OCI-LY1 (cell line): ENCODE measurements around the gene OR52E1.

ENCODE experiments used
- H2AFZ ChIP-seq: fragments of 200-600 bp; sonication (generic), shearing (Covaris generic); 2 replicates; pipeline ENCODE4 v1.6.0; 2014; ENCODE audit warnings: antibody characterized with exemption, mild to moderate bottlenecking, low read length
- H3F3A ChIP-seq: fragments of 200-600 bp; sonication (generic), shearing (Covaris generic); 2 replicates; pipeline ENCODE4 v1.6.0; 2014; ENCODE audit warnings: mild to moderate bottlenecking, antibody characterized with exemption, low read length, moderate library complexity; ENCODE audit not compliant: insufficient read depth
- H3K27ac ChIP-seq: fragments of 200-600 bp; sonication (generic); 2 replicates; pipeline ENCODE4 v1.5.1; 2014; ENCODE audit warnings: low read length, mixed run types, mild to moderate bottlenecking, low read depth; ENCODE audit not compliant: poor library complexity, severe bottlenecking
- H3K27me3 ChIP-seq: fragments of 200-600 bp; sonication (generic); 2 replicates; pipeline ENCODE4 v1.6.0; 2014; ENCODE audit warnings: antibody characterized with exemption, mild to moderate bottlenecking, low read length, moderate library complexity; ENCODE audit not compliant: insufficient read depth
- H3K36me3 ChIP-seq: fragments of 200-600 bp; sonication (generic); 2 replicates; pipeline ENCODE4 v1.6.1; 2014; ENCODE audit warnings: mild to moderate bottlenecking, antibody characterized with exemption, low read length, moderate library complexity, mixed read lengths; ENCODE audit not compliant: insufficient read depth
- H3K4me1 ChIP-seq: fragments of 200-600 bp; sonication (generic); 2 replicates; pipeline ENCODE4 v1.5.1; 2014; ENCODE audit warnings: mild to moderate bottlenecking, low read length, moderate library complexity; ENCODE audit not compliant: insufficient read depth, severe bottlenecking
- H3K4me2 ChIP-seq: fragments of 200-600 bp; sonication (generic), shearing (Covaris generic); 2 replicates; pipeline ENCODE4 v1.6.1; 2014; ENCODE audit warnings: low read length
- H3K4me3 ChIP-seq: fragments of 200-600 bp; sonication (generic); 2 replicates; pipeline ENCODE4 v1.5.1; 2014; ENCODE audit warnings: low read length, low read depth, mild to moderate bottlenecking, mixed read lengths; ENCODE audit not compliant: poor library complexity, severe bottlenecking
- H3K79me2 ChIP-seq: fragments of 200-600 bp; shearing (Covaris generic); 2 replicates; pipeline ENCODE4 v1.6.1; 2016; ENCODE audit warnings: mixed run types, low read length, mixed read lengths; ENCODE audit not compliant: insufficient read depth
- H3K9ac ChIP-seq: fragments of 200-600 bp; sonication (generic), shearing (Covaris generic); 2 replicates; pipeline ENCODE4 v1.6.1; 2014; ENCODE audit warnings: mild to moderate bottlenecking, low read length, mixed read lengths
- H3K9me2 ChIP-seq: fragments of 200-600 bp; sonication (generic), shearing (Covaris generic); 2 replicates; pipeline ENCODE4 v1.6.1; 2014; ENCODE audit warnings: low read depth, mild to moderate bottlenecking, low read length, mixed read lengths
- H3K9me3 ChIP-seq: fragments of 200-600 bp; shearing (Covaris generic); 2 replicates; pipeline ENCODE4 v1.6.1; 2014; ENCODE audit warnings: low read length, mixed read lengths
- H4K20me1 ChIP-seq: fragments of 200-600 bp; sonication (generic), shearing (Covaris generic); 2 replicates; pipeline ENCODE4 v1.6.0; 2016; ENCODE audit warnings: mild to moderate bottlenecking, low read length; ENCODE audit not compliant: insufficient read depth
- EZH2 ChIP-seq: fragments of 200-600 bp; sonication (generic), shearing (Covaris generic); IDR thresholded peaks from 2 replicates; pipeline ENCODE4 v1.8.0; 2017; ENCODE audit warnings: borderline replicate concordance, mixed run types, mild to moderate bottlenecking, antibody characterized with exemption, low read length, moderate library complexity, mixed read lengths
- TF ChIP-seq, protein P1 (sequence below): fragments of 200-600 bp; sonication (generic), shearing (Covaris generic); IDR thresholded peaks from 2 replicates; pipeline ENCODE4 v1.5.1; 2017; ENCODE audit warnings: mild to moderate bottlenecking, antibody characterized with exemption, low read length, moderate library complexity, mixed read lengths

Gene OR52E1

DNA sequence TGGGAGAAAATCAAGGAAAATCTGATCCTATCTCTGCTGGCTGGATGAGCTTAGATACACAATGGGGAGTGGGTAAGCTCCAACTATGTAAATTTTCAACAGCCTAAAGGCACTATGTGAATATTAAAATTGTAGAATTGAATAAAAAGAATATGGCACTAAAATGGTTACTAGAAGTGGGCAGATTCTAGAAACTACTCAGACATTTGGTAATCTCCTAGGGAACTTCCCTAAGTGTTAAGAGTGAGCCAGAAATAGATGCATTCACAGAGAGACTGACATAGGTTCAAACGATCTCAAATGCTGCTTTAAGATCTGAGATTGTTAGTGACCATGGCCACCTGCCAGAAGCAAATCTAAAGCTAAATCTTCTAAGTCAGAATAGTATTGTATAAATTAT, 4.3 kb upstream of the OR52E1 start:
- Histone ChIP-seq H2AFZ (no peak overlapping the region), H3K4me2 (no peak overlapping the region), H3F3A (no peaks in the 10 kb centered on the region), H4K20me1 (no peaks in the 10 kb centered on the region), H3K4me3 (no peak overlapping the region), H3K27ac (no peak overlapping the region), H3K79me2 (no peaks in the 10 kb centered on the region), H3K36me3 (no peaks in the 10 kb centered on the region), H3K4me1 (no peaks in the 10 kb centered on the region), H3K9me3 (no peaks in the 10 kb centered on the region), H3K9me2 (no peaks in the 10 kb centered on the region), H3K9ac (no peak overlapping the region), H3K27me3 (no peaks in the 10 kb centered on the region)
- TF ChIP-seq EZH2: no peak
- TF ChIP-seq, protein P1, sequence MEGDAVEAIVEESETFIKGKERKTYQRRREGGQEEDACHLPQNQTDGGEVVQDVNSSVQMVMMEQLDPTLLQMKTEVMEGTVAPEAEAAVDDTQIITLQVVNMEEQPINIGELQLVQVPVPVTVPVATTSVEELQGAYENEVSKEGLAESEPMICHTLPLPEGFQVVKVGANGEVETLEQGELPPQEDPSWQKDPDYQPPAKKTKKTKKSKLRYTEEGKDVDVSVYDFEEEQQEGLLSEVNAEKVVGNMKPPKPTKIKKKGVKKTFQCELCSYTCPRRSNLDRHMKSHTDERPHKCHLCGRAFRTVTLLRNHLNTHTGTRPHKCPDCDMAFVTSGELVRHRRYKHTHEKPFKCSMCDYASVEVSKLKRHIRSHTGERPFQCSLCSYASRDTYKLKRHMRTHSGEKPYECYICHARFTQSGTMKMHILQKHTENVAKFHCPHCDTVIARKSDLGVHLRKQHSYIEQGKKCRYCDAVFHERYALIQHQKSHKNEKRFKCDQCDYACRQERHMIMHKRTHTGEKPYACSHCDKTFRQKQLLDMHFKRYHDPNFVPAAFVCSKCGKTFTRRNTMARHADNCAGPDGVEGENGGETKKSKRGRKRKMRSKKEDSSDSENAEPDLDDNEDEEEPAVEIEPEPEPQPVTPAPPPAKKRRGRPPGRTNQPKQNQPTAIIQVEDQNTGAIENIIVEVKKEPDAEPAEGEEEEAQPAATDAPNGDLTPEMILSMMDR: no peak

DNA sequence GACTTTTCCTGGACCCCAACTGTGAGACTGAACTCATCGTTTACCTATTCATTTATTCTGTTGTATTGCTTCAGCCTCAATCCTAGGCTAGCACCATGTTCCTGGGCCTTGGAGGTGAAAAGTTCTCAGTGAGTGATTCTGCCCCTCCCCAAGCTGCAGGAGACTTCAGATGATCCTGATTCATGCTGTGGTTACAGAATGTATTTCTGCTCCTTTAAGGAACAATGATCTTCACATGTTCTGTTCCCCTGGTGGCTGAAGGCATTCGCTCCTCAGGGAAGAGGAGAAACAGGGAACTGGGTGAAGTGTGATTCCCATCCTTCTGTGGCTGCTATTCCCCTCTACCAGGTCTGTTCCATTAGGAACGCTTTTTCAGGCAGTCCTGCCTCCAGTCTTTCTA, 2.4 kb downstream of the OR52E1 start:
- no peaks in the 10 kb centered on the region for H3K4me1 ChIP-seq
- TF ChIP-seq EZH2: no peak
- TF ChIP-seq, protein P1: no peak
- H3K9ac ChIP-seq: no peak overlapping the region
- H3K9me2 ChIP-seq: no peaks in the 10 kb centered on the region
- H2AFZ ChIP-seq: no peak overlapping the region
- H3K4me2 ChIP-seq: no peak overlapping the region
- H3K4me3 ChIP-seq: no peak overlapping the region
- no peaks in the 10 kb centered on the region for H3K79me2 ChIP-seq
- no peaks in the 10 kb centered on the region for H3F3A ChIP-seq
- H3K27me3 ChIP-seq: no peaks in the 10 kb centered on the region
- H3K36me3 ChIP-seq: no peaks in the 10 kb centered on the region
- H4K20me1 ChIP-seq: no peaks in the 10 kb centered on the region
- no peak overlapping the region for H3K27ac ChIP-seq
- H3K9me3 ChIP-seq: no peaks in the 10 kb centered on the region

DNA sequence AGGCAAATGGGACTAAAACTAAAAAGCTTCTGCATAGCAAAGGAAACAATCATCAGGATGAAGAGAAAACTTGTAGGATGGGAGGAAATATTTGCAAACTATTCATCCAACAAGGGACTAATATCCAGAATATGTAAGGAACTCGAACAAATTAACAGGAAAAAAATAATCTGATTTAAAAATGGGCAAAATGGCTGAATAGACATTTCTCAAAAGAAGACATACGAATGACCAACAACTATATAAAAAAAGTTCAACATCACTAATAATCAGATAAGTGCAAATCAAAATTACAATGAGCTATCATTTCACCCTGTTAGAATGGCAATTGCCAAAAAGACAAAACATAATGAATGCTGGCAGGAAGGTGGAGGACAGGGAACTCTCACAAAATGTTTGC, 12.0 kb downstream of the OR52E1 start:
- Histone ChIP-seq H3K9me2 (no peaks in the 10 kb centered on the region), H3K27ac (no peak overlapping the region), H3K9ac (no peak overlapping the region), H3K4me3 (no peak overlapping the region), H3K4me1 (no peaks in the 10 kb centered on the region), H3K27me3 (no peaks in the 10 kb centered on the region), H3K9me3 (no peaks in the 10 kb centered on the region), H3F3A (no peaks in the 10 kb centered on the region), H4K20me1 (no peaks in the 10 kb centered on the region), H3K79me2 (no peaks in the 10 kb centered on the region), H3K4me2 (no peak overlapping the region), H3K36me3 (no peaks in the 10 kb centered on the region), H2AFZ (no peak overlapping the region)
- TF ChIP-seq, protein P1: no peak
- no peak for TF ChIP-seq EZH2
